Activated naive CD4-positive, alpha-beta T cell treated with anti-CD3 and anti-CD28 coated beads, Interleukin-2, amount 50 U/mL, for 72 hours (primary cell): ENCODE data around the gene ZBTB24. TPM values are rescaled to one million over a fixed set of nuclear protein-coding genes. Genes with fewer than 3 reads are reported as not detected.
A peak's percentile ranks its signal among the peaks of the same experiment; 100 is the strongest.
"Not testable (repeated sequence)": the region's sequence is repeated elsewhere in the genome, so short reads cannot be mapped to it uniquely, and the experiment has no call there.

Source experiments
- ATAC-seq, 2 donors: fragments of 150-1000 bp; cut with Tn5 transposase; 2 replicates each; pipeline ENCODE4 v1.10.0; 2021; ENCODE audit warnings: mild to moderate bottlenecking in 2 of 2, moderate library complexity in 2 of 2
- DNase-seq, 2 donors: peaks; one replicate each; pipeline ENCODE4 v3.0.0; 2021 to 2022; ENCODE audit warnings: low spot score in 2 of 2
- H3K27ac Mint-ChIP-seq, 2 donors: one replicate each; pipeline ENCODE4 v1.8.0; 2022; ENCODE audit warnings: mild to moderate bottlenecking in 2 of 2, mixed read lengths in 2 of 2
- H3K36me3 Mint-ChIP-seq, 2 donors: one replicate each; pipeline ENCODE4 v1.8.0; 2022; ENCODE audit warnings: mixed read lengths in 2 of 2
- H3K9me3 Mint-ChIP-seq, 2 donors: one replicate each; pipeline ENCODE4 v1.8.0; 2022; ENCODE audit warnings: mixed read lengths in 2 of 2
- total RNA-seq, 2 donors: library from RNA; stranded (reverse); gene quantifications; one replicate each; pipeline ENCODE4 v1.2.3, GENCODE V29; 2022

The ZBTB24 gene
- total RNA-seq: 10 to 100 TPM; 10.8 to 11.5 TPM

DNA sequence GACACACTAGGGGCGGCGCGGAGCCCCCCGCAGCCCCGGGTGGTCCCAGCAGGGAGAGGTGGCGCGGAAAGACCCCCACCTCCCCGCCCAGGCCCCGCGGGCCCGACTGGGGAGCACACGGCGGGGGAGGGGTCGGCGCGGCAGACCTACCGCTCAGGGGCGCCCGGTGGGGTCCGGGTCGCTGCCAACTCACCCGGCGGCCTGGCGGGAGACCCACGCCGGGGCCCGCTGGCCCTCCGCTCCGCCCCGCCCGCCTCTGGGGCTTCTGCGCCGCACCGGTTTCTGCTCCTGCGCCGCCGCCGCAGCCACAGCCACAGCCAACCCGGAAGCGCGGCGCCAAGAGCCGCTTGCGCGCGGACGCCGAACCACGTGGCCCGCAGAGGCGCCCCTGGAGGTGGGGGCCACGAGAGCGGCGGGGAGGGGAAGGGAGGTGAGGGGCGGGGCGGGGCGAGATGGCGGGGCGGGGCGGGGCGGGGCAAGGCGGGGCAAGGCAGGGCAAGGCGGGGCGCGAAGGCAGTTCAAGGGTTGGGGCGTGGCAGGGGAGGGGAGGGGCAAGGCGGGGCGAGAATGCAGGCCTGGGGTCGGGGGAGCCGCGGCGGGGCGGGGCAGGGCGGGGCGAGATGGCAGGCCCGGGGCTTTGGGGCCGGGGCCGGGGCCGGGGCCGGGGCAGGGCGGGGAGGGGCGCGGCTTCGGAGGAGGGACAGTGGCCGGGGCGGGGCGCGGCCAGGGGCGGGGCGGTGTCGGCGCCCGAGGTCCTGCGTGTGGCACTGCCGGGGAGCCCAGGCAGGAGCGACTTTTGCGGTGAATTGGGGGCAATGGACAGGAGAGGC, at the start of gene ZBTB24:
Gene ZBTB24 (minus strand): TSS at position 315 of the 830 bp plus-strand sequence. CDS start 1,193 bp downstream, outside the sequence.
- Mint-ChIP-seq H3K27ac (peak within 1 kb of the TSS; percentile 86 to 87), H3K36me3 (peaks cover 36 to 39% of the 10 kb centered on the region in 2 donors), H3K9me3 (no peaks in the 10 kb centered on the region)
- ATAC-seq (peak; percentile 86 to 89), DNase-seq (peak; percentile 88 to 93)

DNA sequence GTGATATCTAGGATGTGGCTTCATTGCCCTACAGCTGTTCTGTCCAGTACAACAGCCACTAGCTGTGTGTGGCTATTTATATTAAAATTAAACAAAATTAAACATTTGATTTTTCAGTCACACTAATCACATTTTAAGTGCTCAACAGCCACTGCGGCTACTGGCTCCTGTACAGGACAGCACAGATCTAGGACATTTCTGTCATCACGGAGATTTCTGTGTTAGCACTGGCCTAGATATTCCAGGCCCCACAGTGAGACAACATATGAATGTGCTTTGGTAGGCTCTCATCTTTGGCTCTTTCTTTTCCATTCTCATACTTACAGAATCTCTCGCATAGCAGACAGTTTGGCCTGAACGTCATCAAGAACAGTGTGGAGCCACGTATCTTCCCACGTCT, 48.4 kb upstream of the ZBTB24 start:
- no peak for DNase-seq
- ATAC-seq: no peak
- no peak overlapping the region for H3K27ac Mint-ChIP-seq
- H3K9me3 Mint-ChIP-seq: no peaks in the 10 kb centered on the region
- no peaks in the 10 kb centered on the region for H3K36me3 Mint-ChIP-seq

DNA sequence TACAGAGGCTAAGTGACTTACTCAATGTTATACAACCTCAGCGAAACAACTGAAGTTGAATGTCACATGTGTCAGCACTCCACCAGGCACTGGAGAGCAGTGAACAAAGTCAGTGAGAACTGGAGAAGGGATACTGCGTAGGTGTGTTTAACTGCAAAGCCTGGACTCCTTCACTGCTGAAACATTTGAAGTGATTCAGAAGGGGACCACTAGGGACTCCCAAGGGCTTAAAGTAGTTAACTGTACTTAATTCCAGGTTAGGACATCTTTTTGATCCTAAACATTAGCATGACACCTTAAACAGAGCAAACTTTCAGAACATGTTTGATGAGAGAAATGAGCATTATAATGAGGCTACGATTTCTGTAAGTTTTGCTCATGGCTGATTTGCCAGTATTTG, 45.0 kb upstream of the ZBTB24 start:
- ATAC-seq (no peak), DNase-seq (no peak)
- peaks cover 0 to 14% of the 10 kb centered on the region in 2 donors for H3K36me3 Mint-ChIP-seq
- peaks cover 0 to 6% of the 10 kb centered on the region in 2 donors for H3K9me3 Mint-ChIP-seq
- no peak overlapping the region for H3K27ac Mint-ChIP-seq

DNA sequence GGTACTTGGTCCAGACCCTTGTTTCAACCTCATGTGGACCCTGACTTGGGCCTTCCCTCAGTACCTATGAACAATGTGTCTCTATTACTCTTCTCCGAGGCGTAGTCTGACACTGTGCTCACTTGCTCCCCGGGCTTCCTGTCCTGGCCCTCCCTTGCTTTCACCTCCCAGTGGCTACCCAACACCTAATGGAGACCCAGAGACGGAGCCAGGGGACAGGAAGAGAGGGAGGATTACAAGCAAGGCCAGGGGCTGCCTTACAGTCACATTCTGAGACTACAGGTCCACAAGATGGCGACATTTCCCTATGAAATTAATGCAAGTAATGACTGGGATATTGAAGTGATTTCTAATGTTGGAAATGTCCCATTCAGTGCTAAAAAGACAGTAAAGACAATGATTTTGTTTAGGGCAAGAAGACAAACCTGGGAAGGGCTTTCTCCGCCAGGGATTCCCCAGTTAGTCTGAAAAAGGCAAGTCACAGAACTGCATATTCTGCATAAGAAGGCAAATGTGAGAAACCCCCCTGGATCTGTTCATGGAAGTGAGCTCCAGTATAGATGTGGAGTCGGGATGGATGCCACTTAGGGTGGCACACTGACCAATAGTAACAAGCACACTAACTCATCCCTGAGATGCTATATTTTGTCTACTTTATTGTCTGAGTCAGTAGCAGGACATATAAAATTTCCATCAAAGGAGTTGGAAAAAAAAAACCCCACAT, 44.0 kb upstream of the ZBTB24 start:
- peaks cover 0 to 14% of the 10 kb centered on the region in 2 donors for H3K36me3 Mint-ChIP-seq
- peak overlapping the region in 1 of 2 donors; percentile 37 for H3K27ac Mint-ChIP-seq
- H3K9me3 Mint-ChIP-seq: peaks cover 0 to 6% of the 10 kb centered on the region in 2 donors
- DNase-seq: peak in 1 of 2 donors; percentile 60
- ATAC-seq: peak; percentile 84 to 92

DNA sequence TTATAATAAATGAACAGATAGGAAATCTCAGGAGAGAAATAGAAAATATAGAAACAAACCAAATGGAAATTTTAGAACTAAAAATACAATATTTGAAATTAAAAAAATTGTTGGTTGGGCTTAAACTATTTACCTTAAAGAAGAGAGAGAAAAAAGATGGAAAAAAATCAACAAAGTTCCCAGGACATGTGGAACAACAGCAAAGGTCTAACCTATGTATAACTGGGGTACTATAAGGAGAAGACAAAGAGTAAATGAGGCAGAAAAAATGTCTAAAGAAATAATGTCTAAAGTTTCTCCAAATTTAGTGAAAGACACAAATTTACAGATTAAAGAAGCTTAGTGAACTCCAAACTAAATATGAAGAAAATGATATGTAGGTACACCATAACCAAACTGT, 41.1 kb upstream of the ZBTB24 start:
- Mint-ChIP-seq H3K9me3 (peaks cover 0 to 6% of the 10 kb centered on the region in 2 donors), H3K27ac (no peak overlapping the region), H3K36me3 (peaks cover 0 to 14% of the 10 kb centered on the region in 2 donors)
- ATAC-seq: no peak
- no peak for DNase-seq

DNA sequence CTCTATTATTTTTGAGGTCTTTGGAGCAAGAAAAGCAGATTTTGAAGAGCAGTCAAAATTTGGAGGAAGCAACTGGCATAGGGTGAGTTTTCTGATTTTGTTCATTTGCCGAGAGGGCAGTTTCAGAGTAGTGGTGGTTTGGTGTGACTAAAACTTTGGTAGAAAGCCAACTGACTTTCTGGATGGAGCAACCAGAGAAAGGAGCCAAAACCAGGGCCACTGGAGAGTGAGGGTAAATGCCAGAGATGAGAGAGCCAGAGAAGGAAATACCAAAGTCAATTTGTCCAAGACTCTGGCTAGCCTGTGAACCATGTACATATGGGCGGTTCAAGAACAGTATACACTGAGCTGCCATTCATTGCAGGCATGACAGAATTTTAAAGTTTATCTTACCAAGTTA, 40.5 kb upstream of the ZBTB24 start:
- peaks cover 0 to 6% of the 10 kb centered on the region in 2 donors for H3K9me3 Mint-ChIP-seq
- H3K36me3 Mint-ChIP-seq: peaks cover 0 to 14% of the 10 kb centered on the region in 2 donors
- no peak for ATAC-seq
- no peak overlapping the region for H3K27ac Mint-ChIP-seq
- DNase-seq: no peak

DNA sequence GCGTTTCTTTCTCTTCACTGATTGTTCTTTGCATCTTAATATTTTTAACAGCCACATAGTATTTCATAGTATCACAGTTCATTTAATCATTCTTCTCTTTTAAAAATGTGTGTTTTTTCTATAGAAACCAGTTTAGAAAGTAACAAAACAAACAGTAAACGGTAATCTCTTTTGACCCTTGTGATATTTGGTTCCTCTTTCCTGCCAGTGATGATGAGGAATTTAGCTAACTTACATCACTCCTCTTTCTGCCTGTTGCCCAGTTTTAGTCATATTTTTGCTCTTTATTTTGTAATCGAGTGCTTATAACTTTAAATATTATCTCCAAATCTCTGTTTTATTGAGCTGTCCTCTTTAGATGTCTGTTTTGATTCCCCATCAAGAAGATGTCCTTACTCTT, 38.1 kb upstream of the ZBTB24 start:
- Mint-ChIP-seq H3K9me3 (peaks cover 4 to 11% of the 10 kb centered on the region in 2 donors), H3K36me3 (peaks cover 0 to 22% of the 10 kb centered on the region in 2 donors), H3K27ac (no peak overlapping the region)
- DNase-seq: no peak
- no peak for ATAC-seq

DNA sequence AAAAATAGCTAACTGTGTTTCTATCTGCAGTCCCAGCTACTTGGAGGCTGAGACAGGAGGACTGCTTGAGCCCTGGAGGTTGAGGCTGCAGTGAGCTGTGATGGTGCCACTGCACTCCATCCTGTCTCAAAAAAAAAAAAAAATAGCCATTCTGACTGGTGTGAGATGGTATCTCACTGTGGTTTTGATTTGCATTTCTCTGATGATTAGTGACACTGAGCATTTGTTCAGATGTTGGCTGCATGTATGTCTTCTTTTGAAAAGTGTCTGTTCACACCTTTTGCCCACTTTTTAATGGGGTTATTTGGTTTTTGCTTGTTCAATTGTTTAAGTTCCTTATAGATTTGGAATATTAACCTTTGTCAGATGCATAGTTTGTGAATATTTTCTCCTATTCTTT, 36.6 kb upstream of the ZBTB24 start:
- Mint-ChIP-seq H3K36me3 (peaks cover 0 to 22% of the 10 kb centered on the region in 2 donors), H3K9me3 (peaks cover 4 to 16% of the 10 kb centered on the region in 2 donors)
- DNase-seq, H3K27ac Mint-ChIP-seq: not testable (repeated sequence)
- peak in 1 of 2 donors; percentile 56 for ATAC-seq

DNA sequence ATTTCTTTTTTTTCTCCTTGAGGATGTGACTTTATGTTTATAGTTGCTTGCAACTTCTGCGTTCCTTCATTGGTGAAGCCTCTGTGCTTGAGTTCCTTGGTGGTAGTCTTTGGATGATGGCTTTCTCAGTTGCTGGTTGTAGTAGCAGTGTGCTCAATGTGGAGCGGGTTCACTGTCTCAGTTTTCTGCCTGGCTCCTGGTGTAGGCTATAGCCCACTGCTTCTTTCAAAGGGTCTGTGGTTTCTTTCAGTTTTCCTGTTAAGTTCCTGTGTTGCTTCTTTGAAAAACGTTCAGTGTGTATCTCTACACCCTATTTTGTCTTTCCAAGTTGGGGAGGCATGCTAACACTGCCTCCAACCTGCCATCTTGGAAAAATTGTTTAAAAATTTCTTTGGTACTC, 33.9 kb upstream of the ZBTB24 start:
- H3K27ac Mint-ChIP-seq: peak overlapping the region in 1 of 2 donors; percentile 47
- peaks cover 0 to 8% of the 10 kb centered on the region in 2 donors for H3K36me3 Mint-ChIP-seq
- H3K9me3 Mint-ChIP-seq: peaks cover 4 to 9% of the 10 kb centered on the region in 2 donors
- ATAC-seq (no peak), DNase-seq (no peak)

DNA sequence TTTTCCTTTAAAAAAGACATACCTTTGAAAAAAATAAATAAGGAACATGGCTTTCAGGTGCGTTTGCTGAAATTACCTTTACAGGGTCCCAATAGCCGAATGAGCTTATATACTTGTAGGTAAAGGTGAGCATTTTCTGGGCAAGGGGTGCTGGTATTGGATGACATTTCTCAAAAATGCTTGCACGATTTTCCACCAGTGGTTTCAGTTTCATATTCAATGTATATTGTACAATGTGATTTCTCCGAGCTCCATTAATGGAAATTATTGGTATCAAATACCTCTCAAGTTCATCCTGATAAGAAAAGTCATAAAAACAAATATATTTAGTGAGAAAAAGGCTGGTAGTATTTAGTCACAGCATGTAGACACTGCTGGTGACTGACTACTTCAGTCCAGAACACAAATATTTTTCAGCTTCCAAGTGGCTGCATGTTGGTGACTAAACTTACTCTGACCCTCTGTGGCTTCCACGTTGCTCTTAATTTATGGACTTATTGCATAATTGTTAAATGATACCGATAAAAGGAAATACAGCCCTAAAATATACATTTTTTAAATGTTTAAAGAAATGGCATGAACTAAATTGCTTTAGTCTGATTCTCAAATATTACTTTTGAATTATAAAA, 32.9 kb upstream of the ZBTB24 start:
- Mint-ChIP-seq H3K9me3 (peaks cover 4 to 9% of the 10 kb centered on the region in 2 donors), H3K36me3 (peaks cover 0 to 8% of the 10 kb centered on the region in 2 donors), H3K27ac (peak overlapping the region in 1 of 2 donors; percentile 47)
- no peak for DNase-seq
- peak; percentile 32 to 58 for ATAC-seq

DNA sequence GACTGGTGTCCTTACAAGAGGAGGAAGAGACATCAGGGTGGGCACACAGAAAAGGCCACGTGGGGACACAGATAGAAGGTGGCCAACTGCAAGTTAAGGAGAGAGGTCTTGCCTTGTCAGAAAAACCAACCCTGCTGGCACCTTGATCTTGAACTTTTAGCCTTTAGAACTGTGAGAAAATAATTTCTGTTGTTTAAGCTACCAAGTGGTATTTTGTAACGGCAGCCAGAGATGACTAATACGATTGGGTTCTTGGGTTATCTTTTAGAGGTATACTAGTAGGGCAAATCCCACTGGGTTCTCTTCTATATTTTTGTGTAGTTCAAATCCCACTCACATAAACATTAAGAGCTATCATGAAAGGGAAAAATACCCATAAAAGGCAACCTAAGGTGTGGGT, 31.9 kb upstream of the ZBTB24 start:
- peak in 1 of 2 donors; percentile 14 for ATAC-seq
- DNase-seq: no peak
- Mint-ChIP-seq H3K27ac (peak overlapping the region; percentile 13 to 47), H3K36me3 (peaks cover 0 to 8% of the 10 kb centered on the region in 2 donors), H3K9me3 (peaks cover 4 to 9% of the 10 kb centered on the region in 2 donors)

DNA sequence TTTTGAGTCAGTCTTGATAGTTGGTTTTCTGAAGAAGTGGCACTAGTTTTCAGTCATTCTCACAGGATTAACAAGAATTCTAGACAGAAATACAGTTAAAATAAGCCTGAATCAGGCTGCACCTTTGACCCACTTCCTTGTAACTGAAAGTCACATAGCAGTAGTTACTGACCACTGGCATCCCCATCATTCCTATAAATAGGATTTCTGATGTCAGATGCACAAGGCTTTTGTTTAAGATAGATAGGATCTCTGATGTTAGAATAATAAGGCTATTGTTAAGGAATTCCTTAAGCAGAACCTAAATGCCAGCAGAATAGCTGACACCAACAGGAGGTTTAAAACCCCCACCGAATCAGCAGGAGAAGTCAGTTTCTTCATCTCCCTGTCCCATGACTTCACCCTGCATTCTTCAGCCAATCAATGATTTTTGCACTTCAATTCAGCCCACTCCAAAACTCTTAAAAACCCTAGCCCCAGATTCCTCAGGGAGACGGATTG, 30.6 kb upstream of the ZBTB24 start:
- no peak for ATAC-seq
- Mint-ChIP-seq H3K36me3 (peaks cover 0 to 8% of the 10 kb centered on the region in 2 donors), H3K27ac (no peak overlapping the region), H3K9me3 (peaks cover 4 to 9% of the 10 kb centered on the region in 2 donors)
- DNase-seq: no peak

DNA sequence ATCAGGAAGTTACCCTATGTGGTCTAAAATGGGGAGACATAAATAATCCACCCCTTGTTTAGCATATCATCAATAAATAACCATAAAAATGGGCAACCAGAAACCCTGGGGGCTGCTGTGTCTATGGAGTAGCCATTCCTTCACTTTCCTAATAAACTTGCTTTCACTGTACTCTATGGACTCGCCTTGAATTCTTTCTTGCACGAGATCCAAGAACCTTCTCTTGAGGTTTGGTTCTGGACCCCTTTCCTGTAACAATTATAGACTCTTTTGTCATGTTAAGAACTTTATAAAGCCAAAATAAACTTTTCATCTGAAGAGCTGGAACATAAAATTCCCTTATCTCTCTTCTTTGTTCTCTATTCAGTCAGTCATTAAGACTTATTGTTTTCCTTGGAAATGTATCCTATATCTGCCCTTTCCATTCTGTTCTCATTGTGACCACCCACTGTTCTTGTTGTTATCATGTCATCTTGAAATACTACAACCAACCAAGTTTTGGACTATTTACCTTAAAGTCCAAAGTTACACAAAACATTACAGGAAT, 29.3 kb upstream of the ZBTB24 start:
- Mint-ChIP-seq H3K9me3 (peaks cover 4 to 9% of the 10 kb centered on the region in 2 donors), H3K36me3 (peaks cover 0 to 8% of the 10 kb centered on the region in 2 donors), H3K27ac (no peak overlapping the region)
- ATAC-seq: no peak
- no peak for DNase-seq

DNA sequence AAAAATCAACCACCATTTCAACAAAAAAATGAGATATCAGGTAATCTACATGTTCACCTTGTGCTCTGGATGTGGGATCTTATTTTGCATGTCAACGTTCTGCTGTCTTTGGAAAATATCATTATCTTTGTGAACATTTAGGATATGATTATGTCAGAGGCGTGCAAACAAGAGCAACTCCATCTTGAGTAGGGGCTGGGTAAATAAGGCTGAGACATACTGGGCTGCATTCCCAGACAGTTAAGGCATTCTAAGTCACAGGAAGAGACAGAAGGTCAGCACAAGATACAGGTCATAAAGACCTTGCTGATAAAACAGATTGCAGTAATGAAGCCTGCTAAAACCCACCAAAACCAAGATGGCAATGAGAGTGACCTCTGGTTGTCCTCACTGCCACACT, 28.8 kb upstream of the ZBTB24 start:
- DNase-seq: no peak
- ATAC-seq: no peak
- no peak overlapping the region for H3K27ac Mint-ChIP-seq
- H3K36me3 Mint-ChIP-seq: peaks cover 0 to 5% of the 10 kb centered on the region in 2 donors
- peaks cover 4 to 9% of the 10 kb centered on the region in 2 donors for H3K9me3 Mint-ChIP-seq

DNA sequence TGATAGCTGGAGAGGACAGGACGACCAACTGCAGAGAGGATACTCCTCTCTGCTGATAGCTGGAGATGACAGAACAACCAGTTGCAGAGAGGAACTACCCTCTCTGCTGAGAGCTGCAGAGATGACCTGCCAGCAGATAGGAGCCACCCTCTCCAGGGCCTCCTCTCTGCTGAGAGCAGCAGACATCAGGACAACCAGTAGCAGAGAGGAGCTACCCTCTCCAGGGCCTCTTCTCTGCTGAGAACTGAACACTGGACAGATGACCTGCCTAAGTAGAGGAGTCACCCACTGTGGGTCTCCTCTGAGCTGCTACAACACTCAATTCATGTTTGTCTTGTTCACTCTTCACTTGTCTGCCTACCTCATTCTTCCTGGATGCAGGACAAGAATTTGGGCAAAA, 27.3 kb upstream of the ZBTB24 start:
- ATAC-seq: no peak
- DNase-seq: no peak
- no peak overlapping the region for H3K27ac Mint-ChIP-seq
- H3K9me3 Mint-ChIP-seq: peaks cover 0 to 3% of the 10 kb centered on the region in 2 donors
- no peaks in the 10 kb centered on the region for H3K36me3 Mint-ChIP-seq

DNA sequence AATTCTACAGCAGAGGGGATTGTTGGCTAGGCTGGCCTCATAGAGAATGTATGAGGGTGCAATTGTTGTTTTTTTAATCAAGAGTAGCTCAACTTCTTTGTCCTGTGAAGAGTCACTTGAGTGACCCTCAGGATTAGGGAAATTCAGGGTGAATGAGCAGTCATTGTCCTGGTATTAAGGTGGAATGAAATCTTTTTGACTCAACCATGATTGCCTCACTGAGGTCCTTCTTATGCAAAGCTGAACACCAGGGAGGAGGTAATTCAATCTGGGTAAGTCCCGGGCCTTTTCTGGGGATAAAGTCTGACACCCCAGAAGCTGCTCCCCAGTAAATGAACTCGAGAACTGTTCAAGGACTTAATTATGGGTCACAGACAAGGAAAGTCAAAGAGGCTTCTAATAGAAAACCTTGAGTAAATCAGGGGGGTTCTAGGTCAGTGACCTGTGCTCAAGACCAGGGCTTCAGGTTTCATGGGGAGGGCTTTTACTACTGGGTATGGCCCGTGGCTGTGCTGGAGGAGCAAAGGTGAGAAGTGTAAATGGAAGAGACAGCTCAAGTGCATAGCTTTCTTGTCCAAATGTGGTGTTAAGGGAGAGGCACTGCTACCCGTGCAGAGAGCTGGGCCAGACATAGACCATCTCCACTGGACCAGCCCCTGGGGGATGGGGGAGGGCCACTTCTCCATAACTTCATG, 25.3 kb upstream of the ZBTB24 start:
- ATAC-seq (no peak), DNase-seq (no peak)
- no peak overlapping the region for H3K27ac Mint-ChIP-seq
- no peaks in the 10 kb centered on the region for H3K36me3 Mint-ChIP-seq
- no peaks in the 10 kb centered on the region for H3K9me3 Mint-ChIP-seq
